ENCODE results near the gene BANF1. TPM values are rescaled to one million over a fixed set of nuclear protein-coding genes. Genes with fewer than 3 reads are reported as not detected.

BANF1 gene
- 25.3 and 48.9 TPM in 2 replicates for total RNA-seq (2011; cell fraction: chromatin; rRNA removed; ENCODE audit: low replicate concordance)
- 39.3 and 51.5 TPM in 2 replicates for total RNA-seq (2011; cell fraction: nucleolus; rRNA removed)
- total RNA-seq (2011; cell fraction: nucleoplasm; rRNA removed): 50.8 and 78.0 TPM in 2 replicates
- total RNA-seq (2014; rRNA removed): 108 and 137 TPM in 2 replicates
- total RNA-seq (2014; rRNA removed; fragmentation: Illumina TruSeq; extraction: Trizol): 123 and 126 TPM in 2 replicates
- total RNA-seq (2015; rRNA removed; fragmentation: Illumina TruSeq; extraction: Trizol): 117 and 123 TPM in 2 replicates
- 285 and 295 TPM in 2 replicates for total RNA-seq (2021)
- polyA plus RNA-seq (2011; rRNA removed): 160 and 218 TPM in 2 replicates
- polyA plus RNA-seq (2011; cell fraction: cytosol; rRNA removed): 292 and 374 TPM in 2 replicates
- polyA plus RNA-seq (2011; cell fraction: nucleus; rRNA removed): 107 and 151 TPM in 2 replicates
- polyA plus RNA-seq (2012): 188 and 324 TPM in 2 replicates
- polyA plus RNA-seq (2014; fragmentation: Illumina TruSeq; extraction: Trizol): 413 and 508 TPM in 2 replicates
- 100 to 1,000 TPM; 631 to 651 TPM for polyA plus RNA-seq (2014; fragmentation: Nextera tagmentation; extraction: Ambion mirVana)
- 226 and 263 TPM in 2 replicates for polyA plus RNA-seq (2014; rRNA removed)
- 92.4 and 96.0 TPM in 2 replicates for polyA minus RNA-seq (2011; rRNA and poly(A)+ RNA removed)
- polyA minus RNA-seq (2011; cell fraction: cytosol; rRNA and poly(A)+ RNA removed): 40.0 and 64.2 TPM in 2 replicates
- 18.3 and 29.5 TPM in 2 replicates for polyA minus RNA-seq (2011; cell fraction: nucleus; rRNA and poly(A)+ RNA removed)
- Bru-seq, nascent RNA: percentile 97 among the genes with signal in this experiment
- BruChase-seq, experiment 1, labeled RNA remaining after a 2-hour chase: percentile 96 among the genes with signal in this experiment
- BruChase-seq, experiment 2, labeled RNA remaining after a 6-hour chase: percentile 97 among the genes with signal in this experiment
- long read RNA-seq, experiment 1, transcript BANF1-201 (3 exons, 1,155 nt): major isoform, 136 of 229 reads
- long read RNA-seq, experiment 1, transcript BANF1-202 (3 exons, 946 nt): minor isoform, 38 of 229 reads
- long read RNA-seq, experiment 1, partial matches to known transcripts: 27 of 229 reads
- long read RNA-seq, experiment 1, other reads (novel, unspliced or antisense): 24 of 229 reads
- long read RNA-seq, experiment 2, transcript BANF1-202 (3 exons, 946 nt): minor isoform, 41 of 310 reads
- long read RNA-seq, experiment 2, transcript BANF1-201 (3 exons, 1,155 nt): major isoform, 205 of 310 reads
- long read RNA-seq, experiment 2, transcript BANF1-203 (2 exons, 612 nt): minor isoform, 5 of 310 reads
- long read RNA-seq, experiment 2, partial matches to known transcripts: 32 of 310 reads
- long read RNA-seq, experiment 2, other reads (novel, unspliced or antisense): 25 of 310 reads
- long read RNA-seq, experiment 3, transcript BANF1-201 (3 exons, 1,155 nt): major isoform, 124 of 176 reads
- long read RNA-seq, experiment 3, transcript BANF1-202 (3 exons, 946 nt): minor isoform, 28 of 176 reads
- long read RNA-seq, experiment 3, partial matches to known transcripts: 9 of 176 reads
- long read RNA-seq, experiment 3, other reads (novel, unspliced or antisense): 9 of 176 reads

- Histone ChIP-seq H3K9ac (ENCODE audit: insufficient read depth in 1 of 2, low read depth in 2 of 2, low read length in 2 of 2) (peak within 1 kb of the TSS; percentile 98), H3K4me2 (ENCODE audit: insufficient read depth, low read length) (peak within 1 kb of the TSS; percentile 100), H3K27ac (ENCODE audit: extremely low read depth, low read depth, low read length) (peak within 1 kb of the TSS; percentile 99), H3K4me3 (peak within 1 kb of the TSS; percentile 95), H4K20me1 (replicated peaks; ENCODE audit: control insufficient read depth, insufficient read depth, low read length) (peaks cover 3% of the 10 kb centered on the region; the same call in 1 of the 2 replicates), H2AFZ (ENCODE audit: low read depth, low read length) (peak within 1 kb of the TSS; percentile 99), H3K27me3 (ENCODE audit: control insufficient read depth in 2 of 2, insufficient read depth in 2 of 2, low read length in 2 of 2) (no peaks in the 10 kb centered on the region), H3K9me3 (replicated peaks; ENCODE audit: control insufficient read depth, insufficient read depth, low read depth, low read length) (no peaks in the 10 kb centered on the region), H3K36me3 (ENCODE audit: control insufficient read depth, insufficient read depth, low read length) (peaks cover 62% of the 10 kb centered on the region), H3K4me1 (replicated peaks in 1 of 2; ENCODE audit: control insufficient read depth in 2 of 2, insufficient read depth in 2 of 2, low read length in 2 of 2) (peaks cover 20 to 22% of the 10 kb centered on the region in 2 experiments; a peak in 4 of 5 replicates), H3K9me1 (ENCODE audit: control insufficient read depth, insufficient read depth, low read length) (no peaks in the 10 kb centered on the region), H3K79me2 (ENCODE audit: control insufficient read depth, insufficient read depth, low read length) (peaks cover 47% of the 10 kb centered on the region)
- WGBS (ENCODE audit: insufficient coverage, low coverage, missing lambda C conversion rate): 1% methylated on average over 53 of the region's 55 CpGs
- DNase-seq (ENCODE audit: extremely low read depth in 1 of 4, low spot score in 3 of 4) (peak; percentile 82 to 99 (median 88)), FAIRE-seq (peak; percentile 93), ATAC-seq (peak; percentile 86)
- ChIA-PET POLR2A (interaction anchor here (0.6 to 1.5 kb wide), 10 partner anchors 10 to 290 kb away, joined by 3 to 9 read pairs (median 3); partner anchors contain the start of genes CCDC85B and KAT5), CTCF (ENCODE audit: low intra/inter-chr PET ratio) (no interaction called here)
- in situ Hi-C loops (cut with MboI) (no loop called here), intact Hi-C loops (cut with micrococcal nuclease) (loop anchor here (2.0 to 5.0 kb wide), 2 partner anchors 41 to 65 kb away; partner anchors contain the start of gene SART1)
- no TSS peak for BruUV-seq (replicated peaks)
- peak; percentile 55; the same call in 1 of the 2 replicates for TF ChIP-seq MYNN (IDR thresholded peaks at IDR 0.05)
- no peak for TF ChIP-seq MYNN (CRISPR knock-in tag; IDR thresholded peaks at IDR 0.05)
- TF ChIP-seq MITF (IDR thresholded peaks at IDR 0.05): 0 out of 2 replicates have a peak, but pooled peaks have one; percentile 3
- TF ChIP-seq MAFG (tag; conservative IDR thresholded peaks at IDR 0.05): no peak
- peak; percentile 79; the same call in 1 of the 2 replicates for TF ChIP-seq GATAD2B (IDR thresholded peaks at IDR 0.05; ENCODE audit: borderline replicate concordance)
- TF ChIP-seq KLF16 (IDR thresholded peaks at IDR 0.05): no peak
- 0 out of 2 replicates have a peak, but pooled peaks have one; percentile 47 for TF ChIP-seq ZNF740 (CRISPR knock-in tag; IDR thresholded peaks at IDR 0.05)
- 0 out of 4 replicates have a peak, but pooled peaks of 1 of the 2 experiments have one; percentile 39 for TF ChIP-seq ZNF740 (tag; IDR thresholded peaks at IDR 0.05)
- no peak for TF ChIP-seq ZNF239 (CRISPR knock-in tag; IDR thresholded peaks at IDR 0.05)
- no peak for TF ChIP-seq SMARCB1 (IDR thresholded peaks at IDR 0.05; ENCODE audit: insufficient read length, low read depth)
- peak; percentile 74 for TF ChIP-seq POLR2H (tag; IDR thresholded peaks at IDR 0.05; ENCODE audit: low read depth)
- no peak for TF ChIP-seq CBX2 (IDR thresholded peaks at IDR 0.05; ENCODE audit: insufficient read depth, low read length, poor library complexity, severe bottlenecking)
- no peak; the same call in 1 of the 2 replicates for TF ChIP-seq ZNF707 (CRISPR knock-in tag; conservative IDR thresholded peaks at IDR 0.05)
These were observed at the start of gene BANF1, which contains the start of gene EIF1AD for GRCh38 chr11:66001942-66002647. BANF1 (plus strand) TSS chr11:66002503; CDS start chr11:66003251, 748 bp downstream. EIF1AD (minus strand) TSS chr11:66002157; CDS start chr11:66000389, 1,768 bp downstream.
